ENCODE measurements around the gene KAZALD1.

The KAZALD1 gene

DNA sequence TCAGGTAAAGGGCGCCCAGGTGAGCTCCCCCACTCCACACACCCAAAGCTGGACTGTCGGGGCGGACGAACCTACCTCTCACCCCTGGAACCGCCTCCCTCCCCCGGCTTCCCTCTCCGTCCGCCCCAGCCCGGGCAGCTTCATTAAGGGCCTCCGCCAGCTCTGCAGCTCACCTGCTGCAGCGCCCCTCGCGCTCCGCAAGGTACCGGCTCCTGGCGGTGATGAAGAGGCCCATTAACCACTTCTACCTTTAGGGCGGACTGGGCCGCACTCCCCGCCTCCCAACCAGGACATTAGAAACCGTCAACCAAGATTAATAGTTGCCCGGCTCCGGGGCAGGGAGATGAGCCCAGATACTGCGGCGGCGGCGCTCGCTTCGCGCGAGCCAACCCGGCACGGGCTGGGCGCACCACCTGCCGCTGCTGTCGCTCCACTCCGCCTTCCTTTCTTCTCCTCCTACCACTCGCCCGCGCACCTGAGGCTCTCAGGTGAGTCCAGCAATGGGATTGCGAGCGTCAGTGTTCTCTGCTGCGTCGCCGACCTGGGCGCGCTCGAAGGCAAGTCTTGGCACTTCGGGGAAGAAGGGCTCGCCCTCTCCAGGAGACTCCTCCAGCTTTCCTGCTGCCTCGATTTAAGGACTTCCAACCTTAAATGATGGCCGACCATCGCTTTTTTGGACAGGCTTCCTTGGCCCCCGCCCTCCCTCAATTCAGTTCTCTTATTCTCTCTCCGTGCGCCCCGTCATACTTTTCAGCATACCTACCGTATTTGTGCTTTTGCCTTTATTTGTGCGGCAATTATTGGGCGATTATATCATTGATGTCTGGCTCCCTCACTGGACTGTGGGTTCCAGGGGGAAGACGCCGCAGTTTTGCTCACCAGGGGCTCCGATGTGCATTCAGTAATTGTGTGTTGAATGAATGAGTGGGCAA, 13.6 kb upstream of the KAZALD1 start:
- H3K9me3 ChIP-seq = no peaks in the 10 kb centered on the region
- H3K27me3 ChIP-seq (ENCODE audit: low read depth) = no peaks in the 10 kb centered on the region
- no peaks in the 10 kb centered on the region for H3K36me3 ChIP-seq (replicated peaks)
- peaks cover 12% of the 10 kb centered on the region for H3K4me1 ChIP-seq
- no peak overlapping the region for H3K4me3 ChIP-seq
- DNase-seq (ENCODE audit: low spot score in 2 of 2) = no peak
- in situ Hi-C loops (cut with MboI; ENCODE audit: low sequenced_read_pairs) = no loop called here

- Histone ChIP-seq H3K4me1 (peaks cover 6% of the 10 kb centered on the region; the same call in 1 of the 2 replicates), H3K27me3 (ENCODE audit: low read depth) (no peaks in the 10 kb centered on the region), H3K36me3 (replicated peaks) (peaks cover 7% of the 10 kb centered on the region), H3K9me3 (no peaks in the 10 kb centered on the region), H3K4me3 (peak overlapping the region; percentile 14)
- in situ Hi-C loops (cut with MboI; ENCODE audit: low sequenced_read_pairs) = no loop called here
- DNase-seq (ENCODE audit: low spot score in 2 of 2) = peak; percentile 50 to 90
These were observed 11.3 kb upstream of the KAZALD1 start for GRCh38 chr10:101050208-101051069.

DNA sequence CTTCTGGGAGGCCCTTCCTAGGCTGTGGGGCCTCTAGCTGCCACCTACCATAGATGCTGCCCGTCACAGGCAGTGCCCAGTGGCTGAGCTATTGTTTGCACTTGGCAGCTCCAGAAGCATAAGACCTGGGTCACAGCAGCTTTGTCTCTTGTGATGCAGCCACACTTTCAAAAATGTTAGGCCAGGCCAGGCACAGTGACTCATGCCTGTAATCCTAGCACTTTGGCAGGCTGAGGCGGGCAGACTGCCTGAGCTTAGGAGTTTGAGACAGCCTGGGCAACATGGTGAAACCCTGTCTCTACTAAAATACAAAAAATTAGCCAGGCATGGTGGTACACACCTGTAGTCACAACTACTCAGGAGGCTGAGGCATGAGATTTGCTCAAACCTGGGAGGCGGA, 9.5 kb upstream of the KAZALD1 start:
- H3K36me3 ChIP-seq (replicated peaks) = peaks cover 7% of the 10 kb centered on the region
- in situ Hi-C loops (cut with MboI; ENCODE audit: low sequenced_read_pairs) = no loop called here
- no peak overlapping the region for H3K4me3 ChIP-seq
- peaks cover 6% of the 10 kb centered on the region; the same call in 1 of the 2 replicates for H3K4me1 ChIP-seq
- no peaks in the 10 kb centered on the region for H3K9me3 ChIP-seq
- no peak for DNase-seq (ENCODE audit: low spot score in 2 of 2)
- no peaks in the 10 kb centered on the region for H3K27me3 ChIP-seq (ENCODE audit: low read depth)

- no peak for DNase-seq (ENCODE audit: low spot score in 2 of 2)
- no peak overlapping the region for H3K4me3 ChIP-seq
- H3K36me3 ChIP-seq (replicated peaks) = peaks cover 7% of the 10 kb centered on the region
- H3K4me1 ChIP-seq = peaks cover 7% of the 10 kb centered on the region
- in situ Hi-C loops (cut with MboI; ENCODE audit: low sequenced_read_pairs) = no loop called here
- H3K27me3 ChIP-seq (ENCODE audit: low read depth) = no peaks in the 10 kb centered on the region
- H3K9me3 ChIP-seq = no peaks in the 10 kb centered on the region
These were observed 8.3 kb upstream of the KAZALD1 start for GRCh38 chr10:101053516-101053915.

- in situ Hi-C loops (cut with MboI; ENCODE audit: low sequenced_read_pairs) = no loop called here
- Histone ChIP-seq H3K36me3 (replicated peaks) (peaks cover 9% of the 10 kb centered on the region), H3K4me3 (no peak overlapping the region), H3K27me3 (ENCODE audit: low read depth) (no peaks in the 10 kb centered on the region), H3K4me1 (peaks cover 13% of the 10 kb centered on the region), H3K9me3 (no peaks in the 10 kb centered on the region)
- DNase-seq (ENCODE audit: low spot score in 2 of 2) = no peak
These were observed 7.4 kb upstream of the KAZALD1 start for GRCh38 chr10:101054351-101054750.

GRCh38 chr10:101054876-101055275, 6.9 kb upstream of the KAZALD1 start:
- Histone ChIP-seq H3K36me3 (replicated peaks) (peaks cover 9% of the 10 kb centered on the region), H3K9me3 (no peaks in the 10 kb centered on the region), H3K4me1 (peaks cover 17% of the 10 kb centered on the region), H3K4me3 (no peak overlapping the region), H3K27me3 (ENCODE audit: low read depth) (no peaks in the 10 kb centered on the region)
- in situ Hi-C loops (cut with MboI; ENCODE audit: low sequenced_read_pairs) = no loop called here
- no peak for DNase-seq (ENCODE audit: low spot score in 2 of 2)

GRCh38 chr10:101055411-101055810, 6.4 kb upstream of the KAZALD1 start:
- H3K4me1 ChIP-seq = peaks cover 14% of the 10 kb centered on the region
- no peaks in the 10 kb centered on the region for H3K27me3 ChIP-seq (ENCODE audit: low read depth)
- no peak overlapping the region for H3K4me3 ChIP-seq
- in situ Hi-C loops (cut with MboI; ENCODE audit: low sequenced_read_pairs) = no loop called here
- DNase-seq (ENCODE audit: low spot score in 2 of 2) = no peak
- peaks cover 9% of the 10 kb centered on the region for H3K36me3 ChIP-seq (replicated peaks)
- H3K9me3 ChIP-seq = no peaks in the 10 kb centered on the region

DNA sequence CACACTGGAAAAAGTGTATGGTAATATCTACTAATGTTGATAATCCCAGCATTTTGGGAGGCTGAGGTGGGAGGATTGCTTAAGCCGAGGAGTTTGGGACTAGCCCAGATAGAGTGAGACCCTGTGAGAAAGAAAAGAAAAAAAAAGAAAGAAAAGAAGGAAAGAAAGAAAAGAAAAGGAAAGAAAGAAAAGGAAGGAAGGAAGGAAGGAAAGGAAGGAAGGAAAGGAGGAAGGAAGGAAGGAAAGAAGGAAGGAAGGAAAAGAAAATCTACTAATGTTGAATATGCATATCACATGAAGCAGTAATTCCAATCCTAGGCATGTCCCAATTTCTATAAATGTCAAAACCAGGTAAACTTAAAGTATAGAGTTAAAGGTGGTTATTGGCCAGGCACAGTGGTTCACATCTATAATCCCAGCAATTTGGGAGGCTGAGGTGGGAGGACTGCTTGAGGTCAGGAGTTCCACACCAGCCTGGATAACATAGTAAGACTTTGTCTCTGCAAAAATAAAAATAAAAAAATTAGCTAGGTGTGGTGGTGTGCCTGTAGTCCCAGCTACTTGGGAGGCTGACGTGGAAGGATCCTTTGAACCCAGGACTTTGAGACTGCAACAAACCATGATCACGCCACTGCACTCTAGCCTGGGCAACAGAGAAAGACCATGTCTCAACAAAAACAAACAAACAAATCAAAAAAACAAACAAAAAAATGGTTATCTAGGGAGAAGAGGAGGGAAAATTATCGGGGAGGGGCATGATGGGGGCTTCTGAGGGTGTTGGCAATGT, 5.2 kb upstream of the KAZALD1 start:
- in situ Hi-C loops (cut with MboI; ENCODE audit: low sequenced_read_pairs) = no loop called here
- H3K27me3 ChIP-seq (ENCODE audit: low read depth) = no peaks in the 10 kb centered on the region
- no peak overlapping the region for H3K4me3 ChIP-seq
- H3K36me3 ChIP-seq (replicated peaks) = peaks cover 9% of the 10 kb centered on the region
- no peak for DNase-seq (ENCODE audit: low spot score in 2 of 2)
- peaks cover 15% of the 10 kb centered on the region for H3K4me1 ChIP-seq
- no peaks in the 10 kb centered on the region for H3K9me3 ChIP-seq

DNA sequence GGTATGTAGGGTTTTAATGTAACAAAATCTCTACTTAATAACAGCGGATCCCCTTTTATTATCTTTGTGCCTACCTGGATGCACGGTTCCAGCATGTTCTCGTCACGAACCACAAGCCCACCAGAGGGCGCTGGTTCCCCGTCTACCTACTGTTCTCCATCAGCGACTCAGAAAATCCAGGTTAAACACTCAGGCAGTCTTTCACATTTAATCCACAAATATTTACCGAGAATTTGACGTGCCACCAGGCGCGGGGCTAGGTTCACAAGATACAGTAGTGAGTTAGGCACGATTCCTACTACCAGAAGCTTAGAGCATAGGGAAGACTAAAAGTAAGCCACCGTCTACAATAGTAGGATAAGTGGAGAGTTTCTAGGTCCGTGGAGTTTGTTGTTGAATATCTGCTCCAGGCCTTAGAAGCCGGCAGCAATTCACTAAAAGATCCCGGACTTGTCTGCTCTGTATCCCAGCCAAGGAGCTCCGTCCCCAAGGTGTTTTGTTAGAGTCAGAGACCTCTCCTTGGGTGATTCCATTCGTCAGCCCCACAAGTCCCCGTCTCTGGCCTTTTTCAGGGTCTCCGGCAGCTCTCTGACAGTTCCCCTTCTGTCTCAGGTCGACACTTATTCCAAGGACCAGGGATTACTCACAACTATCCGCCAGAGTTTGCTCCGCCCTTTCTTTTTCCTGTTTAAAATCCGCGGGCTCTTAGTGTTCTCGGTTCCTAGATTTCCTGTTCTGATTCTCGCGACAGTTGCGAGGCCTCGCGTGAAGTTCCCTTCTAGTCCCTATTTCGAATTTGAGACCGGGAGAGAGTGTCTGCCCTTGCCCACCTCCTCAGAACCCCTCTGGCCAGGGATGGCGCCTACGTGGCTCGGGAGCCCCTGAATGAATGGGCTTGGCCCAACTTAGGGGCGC, 1.5 kb upstream of the KAZALD1 start:
- H3K27me3 ChIP-seq (ENCODE audit: low read depth) = no peaks in the 10 kb centered on the region
- peaks cover 36% of the 10 kb centered on the region for H3K4me1 ChIP-seq
- peak overlapping the region; percentile 88 for H3K4me3 ChIP-seq
- DNase-seq (ENCODE audit: low spot score in 2 of 2) = peak; percentile 92 to 95
- in situ Hi-C loops (cut with MboI; ENCODE audit: low sequenced_read_pairs) = no loop called here
- no peaks in the 10 kb centered on the region for H3K9me3 ChIP-seq
- peaks cover 3% of the 10 kb centered on the region; the same call in 1 of the 2 replicates for H3K36me3 ChIP-seq (replicated peaks)

DNA sequence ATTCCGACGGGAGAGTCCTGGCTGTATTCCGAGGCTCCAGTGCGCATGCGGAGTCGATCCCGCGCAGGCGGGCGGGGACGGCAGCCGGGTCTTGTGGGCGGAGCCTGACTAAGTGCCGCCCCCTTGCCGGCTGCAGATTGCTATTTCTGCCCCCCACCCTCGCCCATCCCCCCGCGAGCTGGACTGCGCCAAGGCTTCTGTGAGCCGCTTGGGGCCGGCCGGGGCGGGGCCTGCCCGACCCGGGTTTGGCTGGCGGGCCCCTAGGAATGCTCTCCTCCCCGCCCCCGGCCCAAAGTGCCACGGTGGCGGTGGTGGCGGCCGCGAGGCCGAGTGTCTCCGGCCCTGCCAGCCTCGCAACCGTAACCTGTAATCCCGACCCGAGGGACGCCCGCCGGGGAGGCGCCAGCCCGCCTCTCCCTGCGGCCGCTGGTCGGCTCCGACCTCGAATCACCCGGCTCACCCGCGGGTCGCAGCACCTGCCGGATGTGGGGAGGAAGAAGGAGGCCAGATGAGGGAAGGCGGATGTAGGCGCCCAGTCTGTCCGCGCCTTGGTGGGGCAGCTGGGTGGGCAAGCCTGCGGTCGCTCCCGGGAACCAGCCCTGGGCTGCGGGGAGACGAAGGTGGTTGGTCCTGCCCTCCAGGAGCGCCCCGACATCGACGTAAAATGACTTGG, 702 bp upstream of the KAZALD1 start:
- no peaks in the 10 kb centered on the region for H3K27me3 ChIP-seq (ENCODE audit: low read depth)
- no peaks in the 10 kb centered on the region for H3K9me3 ChIP-seq
- H3K4me3 ChIP-seq = peak overlapping the region; percentile 88
- peaks cover 43% of the 10 kb centered on the region for H3K4me1 ChIP-seq
- peak; percentile 78 to 98 for DNase-seq (ENCODE audit: low spot score in 2 of 2)
- in situ Hi-C loops (cut with MboI; ENCODE audit: low sequenced_read_pairs) = no loop called here
- peaks cover 3% of the 10 kb centered on the region; the same call in 1 of the 2 replicates for H3K36me3 ChIP-seq (replicated peaks)

DNA sequence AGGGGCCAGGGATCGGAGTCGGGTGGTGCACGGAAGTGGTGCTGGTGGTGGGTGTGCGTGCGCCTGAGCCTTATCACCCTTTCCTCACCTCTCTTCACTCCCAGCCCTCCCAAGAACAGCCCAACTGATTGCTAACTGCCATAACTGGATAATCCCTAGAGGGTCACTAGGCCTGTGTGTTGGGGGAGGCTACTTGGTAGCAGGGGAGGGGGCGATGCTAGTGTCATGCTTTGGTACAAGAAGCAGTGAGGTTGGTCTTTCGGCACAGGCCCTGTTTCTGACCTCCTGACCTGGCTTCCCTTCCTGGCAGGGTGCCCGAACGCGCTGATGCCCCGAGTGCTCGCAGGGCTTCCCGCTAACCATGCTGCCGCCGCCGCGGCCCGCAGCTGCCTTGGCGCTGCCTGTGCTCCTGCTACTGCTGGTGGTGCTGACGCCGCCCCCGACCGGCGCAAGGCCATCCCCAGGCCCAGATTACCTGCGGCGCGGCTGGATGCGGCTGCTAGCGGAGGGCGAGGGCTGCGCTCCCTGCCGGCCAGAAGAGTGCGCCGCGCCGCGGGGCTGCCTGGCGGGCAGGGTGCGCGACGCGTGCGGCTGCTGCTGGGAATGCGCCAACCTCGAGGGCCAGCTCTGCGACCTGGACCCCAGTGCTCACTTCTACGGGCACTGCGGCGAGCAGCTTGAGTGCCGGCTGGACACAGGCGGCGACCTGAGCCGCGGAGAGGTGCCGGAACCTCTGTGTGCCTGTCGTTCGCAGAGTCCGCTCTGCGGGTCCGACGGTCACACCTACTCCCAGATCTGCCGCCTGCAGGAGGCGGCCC, 652 bp downstream of the KAZALD1 start:
- peak; percentile 64 to 84 for DNase-seq (ENCODE audit: low spot score in 2 of 2)
- H3K27me3 ChIP-seq (ENCODE audit: low read depth) = no peaks in the 10 kb centered on the region
- H3K4me1 ChIP-seq = peaks cover 43% of the 10 kb centered on the region
- H3K9me3 ChIP-seq = no peaks in the 10 kb centered on the region
- in situ Hi-C loops (cut with MboI; ENCODE audit: low sequenced_read_pairs) = no loop called here
- peaks cover 3% of the 10 kb centered on the region; the same call in 1 of the 2 replicates for H3K36me3 ChIP-seq (replicated peaks)
- peak overlapping the region; percentile 88 for H3K4me3 ChIP-seq

All from HAP-1 (cell line).